Measurements from ENCODE around the gene DICER1. TPM values are rescaled to one million over a fixed set of nuclear protein-coding genes. Genes with fewer than 3 reads are reported as not detected.

The DICER1 gene
- total and polyA plus RNA-seq, 2 experiments from 2014 or later, result 20.0 to 111 TPM

DNA sequence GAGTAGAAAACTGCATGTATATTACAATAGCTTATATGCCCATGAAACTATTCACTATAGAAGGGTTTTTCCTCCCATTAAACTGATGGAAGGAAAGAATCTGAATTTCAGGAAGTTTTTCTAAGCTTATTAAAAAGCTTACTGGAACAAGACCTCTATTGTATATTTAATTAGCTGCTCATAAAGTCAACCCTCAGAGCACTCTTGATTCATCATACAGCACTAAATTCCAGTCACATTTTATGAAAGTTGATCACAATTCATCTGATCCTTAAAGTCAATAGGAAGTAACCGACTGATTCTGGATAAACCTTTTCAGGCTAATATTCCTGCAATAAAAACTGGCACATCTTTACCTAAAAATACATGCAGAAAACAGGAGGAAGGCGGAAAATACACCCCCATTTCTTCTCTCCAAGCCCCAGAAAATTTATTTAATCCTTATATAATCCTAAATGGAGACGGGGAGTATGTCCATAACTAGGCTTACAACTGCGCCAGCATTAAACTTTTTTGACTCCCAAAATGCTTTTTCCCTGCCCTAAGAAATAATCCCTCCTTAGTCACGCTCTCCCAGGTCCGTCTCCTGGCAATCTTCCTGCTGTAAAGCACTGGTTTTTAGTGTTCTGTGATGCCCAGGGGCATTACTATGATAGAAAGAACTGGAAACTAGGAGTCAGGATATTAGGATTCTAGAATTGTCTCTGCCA is 35.3 kb downstream of the DICER1 start:
- no peaks in the 10 kb centered on the region for H4K20me1 ChIP-seq (ENCODE audit: insufficient read depth, poor library complexity, severe bottlenecking)
- H3K36me3 ChIP-seq (replicated peaks; ENCODE audit: insufficient read depth, low read depth), result no peaks in the 10 kb centered on the region
- H3K4me3 ChIP-seq, result no peak overlapping the region
- 82% methylated on average over 6 of the region's 6 CpGs for WGBS (ENCODE audit: low lambda C conversion rate, missing lambda C conversion rate)
- H3K4me2 ChIP-seq, result no peak overlapping the region
- DNase-seq (ENCODE audit: low spot score), result no peak
- TF ChIP-seq EZH2phosphoT487 (IDR thresholded peaks at IDR 0.05; ENCODE audit: low read depth, severe bottlenecking, unreplicated experiment) (no peak), EZH2 (IDR thresholded peaks at IDR 0.05; ENCODE audit: borderline replicate concordance) (no peak)
- TF ChIP-seq, protein P1, sequence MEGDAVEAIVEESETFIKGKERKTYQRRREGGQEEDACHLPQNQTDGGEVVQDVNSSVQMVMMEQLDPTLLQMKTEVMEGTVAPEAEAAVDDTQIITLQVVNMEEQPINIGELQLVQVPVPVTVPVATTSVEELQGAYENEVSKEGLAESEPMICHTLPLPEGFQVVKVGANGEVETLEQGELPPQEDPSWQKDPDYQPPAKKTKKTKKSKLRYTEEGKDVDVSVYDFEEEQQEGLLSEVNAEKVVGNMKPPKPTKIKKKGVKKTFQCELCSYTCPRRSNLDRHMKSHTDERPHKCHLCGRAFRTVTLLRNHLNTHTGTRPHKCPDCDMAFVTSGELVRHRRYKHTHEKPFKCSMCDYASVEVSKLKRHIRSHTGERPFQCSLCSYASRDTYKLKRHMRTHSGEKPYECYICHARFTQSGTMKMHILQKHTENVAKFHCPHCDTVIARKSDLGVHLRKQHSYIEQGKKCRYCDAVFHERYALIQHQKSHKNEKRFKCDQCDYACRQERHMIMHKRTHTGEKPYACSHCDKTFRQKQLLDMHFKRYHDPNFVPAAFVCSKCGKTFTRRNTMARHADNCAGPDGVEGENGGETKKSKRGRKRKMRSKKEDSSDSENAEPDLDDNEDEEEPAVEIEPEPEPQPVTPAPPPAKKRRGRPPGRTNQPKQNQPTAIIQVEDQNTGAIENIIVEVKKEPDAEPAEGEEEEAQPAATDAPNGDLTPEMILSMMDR (IDR thresholded peaks at IDR 0.05; ENCODE audit: poor library complexity), result no peak
- no peaks in the 10 kb centered on the region for H3K4me1 ChIP-seq (ENCODE audit: insufficient read depth)
- no peak overlapping the region for H2AFZ ChIP-seq
- no peaks in the 10 kb centered on the region for H3K27me3 ChIP-seq
- no peaks in the 10 kb centered on the region for H3K9me2 ChIP-seq (replicated peaks; ENCODE audit: insufficient read depth)
- peaks cover 34% of the 10 kb centered on the region for H3K79me2 ChIP-seq
- H3K9me3 ChIP-seq (ENCODE audit: low read depth), result no peaks in the 10 kb centered on the region
- no peak overlapping the region for H3K27ac ChIP-seq

DNA sequence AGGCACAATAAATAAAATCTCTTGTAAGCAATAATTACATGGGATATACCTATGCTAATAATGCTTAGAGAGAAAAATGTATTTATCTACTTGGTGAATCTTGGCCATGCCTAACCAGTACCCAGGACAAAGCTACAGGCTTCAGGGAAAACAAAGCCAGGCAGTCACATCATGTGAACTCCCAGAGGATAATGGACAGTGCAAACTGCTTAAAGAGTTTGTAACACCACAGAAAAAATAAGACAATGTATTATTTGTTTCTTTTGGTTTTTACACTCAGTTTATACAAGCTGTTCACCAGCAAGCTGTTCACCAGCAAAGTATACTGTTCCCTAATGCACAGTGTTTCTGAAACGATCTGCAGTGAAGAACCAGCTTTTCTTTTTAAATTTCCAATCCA is 38.0 kb downstream of the DICER1 start:
- Histone ChIP-seq H3K36me3 (replicated peaks; ENCODE audit: insufficient read depth, low read depth) (no peaks in the 10 kb centered on the region), H4K20me1 (ENCODE audit: insufficient read depth, poor library complexity, severe bottlenecking) (no peaks in the 10 kb centered on the region), H3K4me3 (no peak overlapping the region), H3K9me3 (ENCODE audit: low read depth) (no peaks in the 10 kb centered on the region), H3K27ac (no peak overlapping the region), H3K9me2 (replicated peaks; ENCODE audit: insufficient read depth) (no peaks in the 10 kb centered on the region), H3K79me2 (peaks cover 22% of the 10 kb centered on the region), H3K27me3 (no peaks in the 10 kb centered on the region), H2AFZ (no peak overlapping the region), H3K4me1 (ENCODE audit: insufficient read depth) (no peaks in the 10 kb centered on the region), H3K4me2 (no peak overlapping the region)
- WGBS (ENCODE audit: low lambda C conversion rate, missing lambda C conversion rate), result 76% methylated on average over 1 of the region's 1 CpG
- TF ChIP-seq, protein P1 (IDR thresholded peaks at IDR 0.05; ENCODE audit: poor library complexity), result no peak
- no peak for TF ChIP-seq EZH2 (IDR thresholded peaks at IDR 0.05; ENCODE audit: borderline replicate concordance)
- no peak for TF ChIP-seq EZH2phosphoT487 (IDR thresholded peaks at IDR 0.05; ENCODE audit: low read depth, severe bottlenecking, unreplicated experiment)
- no peak for DNase-seq (ENCODE audit: low spot score)

DNA sequence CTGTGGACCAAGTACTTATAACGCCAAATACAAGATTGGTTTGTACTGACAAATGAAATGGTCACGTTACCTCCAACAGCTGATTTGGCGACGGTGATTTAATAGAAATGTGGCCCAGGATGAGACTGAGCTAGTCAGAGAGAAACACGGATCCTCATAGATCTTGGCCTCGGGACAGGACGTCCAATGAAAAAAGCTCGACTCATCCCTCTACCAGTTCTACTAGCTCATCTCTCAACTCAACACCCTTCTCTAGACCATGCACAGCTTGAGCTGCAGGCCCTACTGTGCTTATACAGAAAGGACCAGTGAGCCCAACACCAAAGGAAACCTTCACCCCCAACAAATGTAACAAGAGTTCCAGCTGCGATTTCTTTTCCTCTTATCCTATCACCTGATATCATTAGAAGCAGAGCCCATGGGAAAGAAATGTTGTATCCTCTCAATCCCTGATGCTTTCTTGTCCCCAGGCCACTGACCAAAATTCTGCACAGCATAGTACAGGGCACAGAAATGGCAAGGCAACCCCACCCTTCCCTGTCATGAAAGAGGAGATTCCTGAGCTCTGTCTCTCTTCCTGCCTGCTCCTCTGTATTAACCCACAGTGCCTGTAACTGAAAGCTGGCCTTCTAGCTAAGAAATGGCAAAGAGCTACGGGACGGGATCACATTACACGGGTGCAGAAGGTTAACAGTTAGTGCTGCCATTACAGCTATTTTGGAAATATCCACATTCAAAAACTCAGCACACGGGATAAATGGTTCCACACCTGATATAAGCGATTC is 39.2 kb downstream of the DICER1 start:
- no peaks in the 10 kb centered on the region for H3K4me1 ChIP-seq (ENCODE audit: insufficient read depth)
- WGBS (ENCODE audit: low lambda C conversion rate, missing lambda C conversion rate), result 85% methylated on average over 14 of the region's 14 CpGs
- no peaks in the 10 kb centered on the region for H3K9me2 ChIP-seq (replicated peaks; ENCODE audit: insufficient read depth)
- H3K27ac ChIP-seq, result no peak overlapping the region
- no peaks in the 10 kb centered on the region for H3K36me3 ChIP-seq (replicated peaks; ENCODE audit: insufficient read depth, low read depth)
- H3K27me3 ChIP-seq, result no peaks in the 10 kb centered on the region
- no peak overlapping the region for H3K4me2 ChIP-seq
- H2AFZ ChIP-seq, result no peak overlapping the region
- TF ChIP-seq EZH2 (IDR thresholded peaks at IDR 0.05; ENCODE audit: borderline replicate concordance) (no peak), EZH2phosphoT487 (IDR thresholded peaks at IDR 0.05; ENCODE audit: low read depth, severe bottlenecking, unreplicated experiment) (no peak)
- TF ChIP-seq, protein P1 (IDR thresholded peaks at IDR 0.05; ENCODE audit: poor library complexity), result no peak
- peaks cover 22% of the 10 kb centered on the region for H3K79me2 ChIP-seq
- no peak overlapping the region for H3K4me3 ChIP-seq
- H3K9me3 ChIP-seq (ENCODE audit: low read depth), result no peaks in the 10 kb centered on the region
- DNase-seq (ENCODE audit: low spot score), result no peak
- H4K20me1 ChIP-seq (ENCODE audit: insufficient read depth, poor library complexity, severe bottlenecking), result no peaks in the 10 kb centered on the region

Data from hepatocyte (in vitro differentiated cells).